Endothelial cell of umbilical vein (primary cell): Measurements from ENCODE around the gene EMX1.

Experiments used
- EZH2 ChIP-seq: IDR thresholded peaks from 2 replicates; pipeline ENCODE4 v1.6.1; 2012; ENCODE audit warnings: borderline replicate concordance, low read depth, mild to moderate bottlenecking, moderate library complexity, low read length, inconsistent platforms; ENCODE audit not compliant: severe bottlenecking
- FOS ChIP-seq: IDR thresholded peaks from 2 replicates; pipeline ENCODE4 v1.6.1; 2011; ENCODE audit warnings: mild to moderate bottlenecking, low read length, moderate library complexity, borderline replicate concordance; ENCODE audit not compliant: insufficient read depth
- GATA2 ChIP-seq: IDR thresholded peaks from 2 replicates; pipeline ENCODE4 v1.7.0; 2011; ENCODE audit warnings: low read depth, mild to moderate bottlenecking, moderate library complexity, mixed read lengths, low read length; ENCODE audit not compliant: insufficient read length, insufficient read depth
- JUN ChIP-seq: IDR thresholded peaks from 2 replicates; pipeline ENCODE4 v1.6.1; 2011; ENCODE audit warnings: borderline replicate concordance, low read depth; ENCODE audit not compliant: insufficient read length, insufficient read depth
- MAX ChIP-seq: IDR thresholded peaks from 2 replicates; pipeline ENCODE4 v1.6.1; 2011; ENCODE audit not compliant: insufficient read depth, insufficient read length
- MYC ChIP-seq: IDR thresholded peaks from one replicate; pipeline ENCODE4 v1.6.1; 2011; ENCODE audit warnings: mild to moderate bottlenecking, low read depth, low read length
- POLR2A ChIP-seq: IDR thresholded peaks from 2 replicates; pipeline ENCODE4 v1.6.1; 2012; ENCODE audit warnings: low read depth, mild to moderate bottlenecking, control low read depth, low read length
- POLR2AphosphoS5 ChIP-seq: IDR thresholded peaks from 2 replicates; pipeline ENCODE4 v1.6.1; 2012; ENCODE audit warnings: low read depth, mild to moderate bottlenecking, control low read depth, low read length, moderate library complexity; ENCODE audit not compliant: insufficient read depth
- TF ChIP-seq, protein P1 (sequence below), 2 donors: IDR thresholded peaks; 1 replicate in 1 of 2; 2 replicates in 1 of 2; pipeline ENCODE4 v1.5.1; 2011; ENCODE audit warnings: low read length in 2 of 2, mild to moderate bottlenecking in 2 of 2, moderate library complexity in 2 of 2, control low read depth in 1 of 2, inconsistent platforms in 1 of 2, low read depth in 1 of 2; ENCODE audit not compliant: insufficient read depth in 1 of 2; ENCODE audit errors: extremely low read depth in 1 of 2

GRCh38 chr2:72963423-72964145 is 46.3 kb downstream of the EMX1 start:
- TF ChIP-seq, protein P1, sequence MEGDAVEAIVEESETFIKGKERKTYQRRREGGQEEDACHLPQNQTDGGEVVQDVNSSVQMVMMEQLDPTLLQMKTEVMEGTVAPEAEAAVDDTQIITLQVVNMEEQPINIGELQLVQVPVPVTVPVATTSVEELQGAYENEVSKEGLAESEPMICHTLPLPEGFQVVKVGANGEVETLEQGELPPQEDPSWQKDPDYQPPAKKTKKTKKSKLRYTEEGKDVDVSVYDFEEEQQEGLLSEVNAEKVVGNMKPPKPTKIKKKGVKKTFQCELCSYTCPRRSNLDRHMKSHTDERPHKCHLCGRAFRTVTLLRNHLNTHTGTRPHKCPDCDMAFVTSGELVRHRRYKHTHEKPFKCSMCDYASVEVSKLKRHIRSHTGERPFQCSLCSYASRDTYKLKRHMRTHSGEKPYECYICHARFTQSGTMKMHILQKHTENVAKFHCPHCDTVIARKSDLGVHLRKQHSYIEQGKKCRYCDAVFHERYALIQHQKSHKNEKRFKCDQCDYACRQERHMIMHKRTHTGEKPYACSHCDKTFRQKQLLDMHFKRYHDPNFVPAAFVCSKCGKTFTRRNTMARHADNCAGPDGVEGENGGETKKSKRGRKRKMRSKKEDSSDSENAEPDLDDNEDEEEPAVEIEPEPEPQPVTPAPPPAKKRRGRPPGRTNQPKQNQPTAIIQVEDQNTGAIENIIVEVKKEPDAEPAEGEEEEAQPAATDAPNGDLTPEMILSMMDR (IDR thresholded peaks at IDR 0.05; ENCODE audit: extremely low read depth in 1 of 2, insufficient read depth in 1 of 2, low read depth in 1 of 2, low read length in 2 of 2) = no peak
- TF ChIP-seq MAX (no peak), MYC (no peak), POLR2A (no peak), EZH2 (no peak), POLR2AphosphoS5 (no peak), JUN (no peak), GATA2 (no peak), FOS (no peak)
